Activated CD4-positive, alpha-beta T cell treated with anti-CD3 and anti-CD28 coated beads for 36 hours (primary cell): Measurements from ENCODE around the gene VPS37C. TPM values are rescaled to one million over a fixed set of nuclear protein-coding genes. Genes with fewer than 3 reads are reported as not detected.

Experiments used
- ATAC-seq: fragments of 200-7000 bp; cut with Tn5 transposase; one replicate; pipeline ENCODE4 v1.10.0; 2021; ENCODE audit warnings: mild to moderate bottlenecking, moderate library complexity
- CTCF ChIA-PET: fragments of 350-600 bp; sonication (Branson Sonifier 250); formaldehyde crosslinking; loops from one replicate; lab custom pipeline; 2021; ENCODE audit warnings: antibody characterized with exemption; lab: Charles Lee
- POLR2A ChIA-PET: fragments of 350-600 bp; sonication (Branson Sonifier 250); formaldehyde crosslinking; loops from one replicate; lab custom pipeline; 2021; ENCODE audit warnings: antibody characterized with exemption, inconsistent platforms; lab: Charles Lee
- DNase-seq: peaks from one replicate; pipeline ENCODE4 v3.0.0-alpha.2; 2020
- H3K27ac Mint-ChIP-seq: one replicate; pipeline ENCODE4 v1.8.0; 2021; ENCODE audit warnings: mixed read lengths
- H3K27me3 Mint-ChIP-seq: one replicate; pipeline ENCODE4 v1.8.0; 2021; ENCODE audit warnings: mixed read lengths
- H3K36me3 Mint-ChIP-seq: one replicate; pipeline ENCODE4 v1.8.0; 2021; ENCODE audit warnings: low read depth, mixed read lengths
- H3K4me1 Mint-ChIP-seq: one replicate; pipeline ENCODE4 v1.8.0; 2021; ENCODE audit warnings: mixed read lengths
- H3K4me3 Mint-ChIP-seq: one replicate; pipeline ENCODE4 v1.8.0; 2021; ENCODE audit warnings: mild to moderate bottlenecking, moderate library complexity, mixed read lengths
- H3K9me3 Mint-ChIP-seq: one replicate; pipeline ENCODE4 v1.8.0; 2021; ENCODE audit warnings: low read depth, mixed read lengths
- intact Hi-C, 2 experiments: fragments of 100-400 bp; cut with DNase I in 1 of 2; cut with micrococcal nuclease in 1 of 2; formaldehyde crosslinking; loops; one replicate each; pipeline versions ENCODE4 v1.14.2 to v1.15.1; 2022 to 2024; cut with DNase I, micrococcal nuclease
- total RNA-seq, 2 experiments: library from RNA; stranded (reverse); gene quantifications; one replicate each; pipeline ENCODE4 v1.2.3, GENCODE V29; 2021

Gene VPS37C
- total RNA-seq, 2 experiments from 2014 or later: 9.5 to 10.6 TPM

- intact Hi-C loops: loop anchor here in 1 of 2 experiments (2.0 kb wide), 1 partner anchor 49 kb away; no protein-coding TSS in a partner anchor
- DNase-seq (no peak), ATAC-seq (no peak)
- Mint-ChIP-seq H3K4me3 (no peak overlapping the region), H3K4me1 (peaks cover 27% of the 10 kb centered on the region), H3K27me3 (no peaks in the 10 kb centered on the region), H3K9me3 (no peaks in the 10 kb centered on the region), H3K36me3 (peaks cover 20% of the 10 kb centered on the region), H3K27ac (no peak overlapping the region)
- ChIA-PET POLR2A (no interaction called here), CTCF (interaction anchor here (0.5 to 3.6 kb wide), 4 partner anchors 19 to 161 kb away, joined by 3 to 16 read pairs (median 4); partner anchors contain the start of gene CD6)
Measured at GRCh38 chr11:61131586-61131985, 29.6 kb downstream of the VPS37C start.

- ATAC-seq (no peak), DNase-seq (no peak)
- H3K27me3 Mint-ChIP-seq: no peaks in the 10 kb centered on the region
- H3K4me3 Mint-ChIP-seq: no peak overlapping the region
- H3K27ac Mint-ChIP-seq: no peak overlapping the region
- H3K4me1 Mint-ChIP-seq: peaks cover 27% of the 10 kb centered on the region
- ChIA-PET CTCF (interaction anchor here (1.7 to 3.6 kb wide), 2 partner anchors 18 to 161 kb away, joined by 4 to 16 read pairs; partner anchors contain the start of gene CD6), POLR2A (no interaction called here)
- peaks cover 22% of the 10 kb centered on the region for H3K36me3 Mint-ChIP-seq
- no peaks in the 10 kb centered on the region for H3K9me3 Mint-ChIP-seq
- intact Hi-C loops: loop anchor here in 1 of 2 experiments (2.0 kb wide), 1 partner anchor 48 kb away; no protein-coding TSS in a partner anchor
Measured at GRCh38 chr11:61131186-61131585, 30.0 kb downstream of the VPS37C start.

- Mint-ChIP-seq H3K4me1 (peaks cover 27% of the 10 kb centered on the region), H3K36me3 (peaks cover 31% of the 10 kb centered on the region), H3K27ac (peak overlapping the region; percentile 64), H3K9me3 (no peaks in the 10 kb centered on the region), H3K4me3 (peak overlapping the region; percentile 14), H3K27me3 (no peaks in the 10 kb centered on the region)
- intact Hi-C loops: loop anchor here (1.0 to 5.0 kb wide), 10 partner anchors 21 to 353 kb away; partner anchors contain the start of gene VPS37C (in 1 of the 2)
- DNase-seq (peak; percentile 97), ATAC-seq (peak; percentile 89)
- ChIA-PET CTCF (interaction anchor here (0.6 to 3.6 kb wide), 34 partner anchors 8 to 352 kb away, joined by 3 to 18 read pairs (median 4); partner anchors contain the start of genes CD6 and TMEM109), POLR2A (interaction anchor here (0.6 to 1.0 kb wide), 2 partner anchors 25 to 49 kb away, joined by 3 to 7 read pairs; no protein-coding TSS in a partner anchor)
Measured at GRCh38 chr11:61129639-61130523, 31.3 kb downstream of the VPS37C start.

GRCh38 chr11:61128947-61129638 is 32.1 kb downstream of the VPS37C start:
- H3K36me3 Mint-ChIP-seq: peaks cover 39% of the 10 kb centered on the region
- H3K4me1 Mint-ChIP-seq: peaks cover 27% of the 10 kb centered on the region
- peak overlapping the region; percentile 13 for H3K4me3 Mint-ChIP-seq
- CTCF ChIA-PET: interaction anchor here (0.6 to 3.6 kb wide), 33 partner anchors 9 to 298 kb away, joined by 3 to 18 read pairs (median 4); partner anchors contain the start of genes CD6 and TMEM109
- no peaks in the 10 kb centered on the region for H3K27me3 Mint-ChIP-seq
- H3K27ac Mint-ChIP-seq: peak overlapping the region; percentile 64
- intact Hi-C loops: loop anchor here (1.0 to 5.0 kb wide), 10 partner anchors 20 to 352 kb away; partner anchors contain the start of gene VPS37C (in 1 of the 2)
- POLR2A ChIA-PET: interaction anchor here (0.6 to 1.0 kb wide), 5 partner anchors 17 to 425 kb away, joined by 3 to 7 read pairs (median 3); no protein-coding TSS in a partner anchor
- H3K9me3 Mint-ChIP-seq: no peaks in the 10 kb centered on the region
- DNase-seq (peak; percentile 38), ATAC-seq (no peak)

- ChIA-PET CTCF (interaction anchor here (0.5 to 3.6 kb wide), 15 partner anchors 10 to 297 kb away, joined by 3 to 18 read pairs (median 5); partner anchors contain the start of genes CD6 and TMEM109), POLR2A (interaction anchor here (0.6 to 1.2 kb wide), 3 partner anchors 31 to 86 kb away, joined by 3 to 7 read pairs (median 3); no protein-coding TSS in a partner anchor)
- no peaks in the 10 kb centered on the region for H3K27me3 Mint-ChIP-seq
- peaks cover 27% of the 10 kb centered on the region for H3K4me1 Mint-ChIP-seq
- no peaks in the 10 kb centered on the region for H3K9me3 Mint-ChIP-seq
- DNase-seq: no peak
- no peak overlapping the region for H3K4me3 Mint-ChIP-seq
- intact Hi-C loops: loop anchor here (2.0 to 5.0 kb wide), 4 partner anchors 19 to 351 kb away; no protein-coding TSS in a partner anchor
- peaks cover 47% of the 10 kb centered on the region for H3K36me3 Mint-ChIP-seq
- no peak for ATAC-seq
- peak overlapping the region; percentile 42 for H3K27ac Mint-ChIP-seq
Measured at GRCh38 chr11:61127991-61128390, 33.2 kb downstream of the VPS37C start.

GRCh38 chr11:61126256-61126655 is 35.0 kb downstream of the VPS37C start:
- peaks cover 35% of the 10 kb centered on the region for H3K4me1 Mint-ChIP-seq
- H3K9me3 Mint-ChIP-seq: no peaks in the 10 kb centered on the region
- H3K27ac Mint-ChIP-seq: no peak overlapping the region
- H3K27me3 Mint-ChIP-seq: no peaks in the 10 kb centered on the region
- no peak for DNase-seq
- intact Hi-C loops: loop anchor here in 1 of 2 experiments (5.0 kb wide), 1 partner anchor 349 kb away; no protein-coding TSS in a partner anchor
- peaks cover 62% of the 10 kb centered on the region for H3K36me3 Mint-ChIP-seq
- ChIA-PET POLR2A (interaction anchor here (1.0 kb wide), 1 partner anchor 9 kb away, joined by 3 read pairs; no protein-coding TSS in a partner anchor), CTCF (interaction anchor here (0.7 to 0.9 kb wide), 3 partner anchors 10 to 205 kb away, joined by 3 to 5 read pairs (median 3); no protein-coding TSS in a partner anchor)
- no peak for ATAC-seq
- H3K4me3 Mint-ChIP-seq: no peak overlapping the region

- Mint-ChIP-seq H3K27me3 (no peaks in the 10 kb centered on the region), H3K9me3 (no peaks in the 10 kb centered on the region), H3K36me3 (peaks cover 72% of the 10 kb centered on the region), H3K27ac (no peak overlapping the region), H3K4me1 (peaks cover 45% of the 10 kb centered on the region), H3K4me3 (no peak overlapping the region)
- DNase-seq (no peak), ATAC-seq (no peak)
- ChIA-PET CTCF (interaction anchor here (0.6 to 0.9 kb wide), 2 partner anchors 204 to 213 kb away, joined by 3 read pairs; no protein-coding TSS in a partner anchor), POLR2A (interaction anchor here (1.0 kb wide), 1 partner anchor 8 kb away, joined by 3 read pairs; no protein-coding TSS in a partner anchor)
- intact Hi-C loops: loop anchor here in 1 of 2 experiments (5.0 kb wide), 1 partner anchor 348 kb away; no protein-coding TSS in a partner anchor
Measured at GRCh38 chr11:61125310-61125684, 35.9 kb downstream of the VPS37C start.

- DNase-seq: no peak
- peaks cover 77% of the 10 kb centered on the region for H3K36me3 Mint-ChIP-seq
- no peaks in the 10 kb centered on the region for H3K27me3 Mint-ChIP-seq
- H3K4me3 Mint-ChIP-seq: no peak overlapping the region
- CTCF ChIA-PET: no interaction called here
- peaks cover 46% of the 10 kb centered on the region for H3K4me1 Mint-ChIP-seq
- no peaks in the 10 kb centered on the region for H3K9me3 Mint-ChIP-seq
- intact Hi-C loops: loop anchor here in 1 of 2 experiments (5.0 kb wide), 1 partner anchor 347 kb away; no protein-coding TSS in a partner anchor
- POLR2A ChIA-PET: no interaction called here
- peak overlapping the region; percentile 62 for H3K27ac Mint-ChIP-seq
- no peak for ATAC-seq
Measured at GRCh38 chr11:61124574-61125309, 36.5 kb downstream of the VPS37C start.

GRCh38 chr11:61123775-61124571 is 37.3 kb downstream of the VPS37C start:
- intact Hi-C loops: no loop called here
- DNase-seq: no peak
- ChIA-PET CTCF (interaction anchor here (0.6 kb wide), 1 partner anchor 32 kb away, joined by 3 read pairs; no protein-coding TSS in a partner anchor), POLR2A (no interaction called here)
- no peaks in the 10 kb centered on the region for H3K9me3 Mint-ChIP-seq
- H3K27ac Mint-ChIP-seq: peak overlapping the region; percentile 62
- H3K27me3 Mint-ChIP-seq: no peaks in the 10 kb centered on the region
- H3K4me1 Mint-ChIP-seq: peaks cover 47% of the 10 kb centered on the region
- H3K4me3 Mint-ChIP-seq: no peak overlapping the region
- H3K36me3 Mint-ChIP-seq: peaks cover 85% of the 10 kb centered on the region
- ATAC-seq: no peak
